ENCODE measurements around the gene CHAMP1. TPM values are rescaled to one million over a fixed set of nuclear protein-coding genes. Genes with fewer than 3 reads are reported as not detected.

The CHAMP1 gene
- total and polyA plus RNA-seq, 2 of the 13 experiments (the other 11 are each of a cell fraction or from before 2014, with no cell fraction given), result 8.4 to 9.7 TPM

DNA sequence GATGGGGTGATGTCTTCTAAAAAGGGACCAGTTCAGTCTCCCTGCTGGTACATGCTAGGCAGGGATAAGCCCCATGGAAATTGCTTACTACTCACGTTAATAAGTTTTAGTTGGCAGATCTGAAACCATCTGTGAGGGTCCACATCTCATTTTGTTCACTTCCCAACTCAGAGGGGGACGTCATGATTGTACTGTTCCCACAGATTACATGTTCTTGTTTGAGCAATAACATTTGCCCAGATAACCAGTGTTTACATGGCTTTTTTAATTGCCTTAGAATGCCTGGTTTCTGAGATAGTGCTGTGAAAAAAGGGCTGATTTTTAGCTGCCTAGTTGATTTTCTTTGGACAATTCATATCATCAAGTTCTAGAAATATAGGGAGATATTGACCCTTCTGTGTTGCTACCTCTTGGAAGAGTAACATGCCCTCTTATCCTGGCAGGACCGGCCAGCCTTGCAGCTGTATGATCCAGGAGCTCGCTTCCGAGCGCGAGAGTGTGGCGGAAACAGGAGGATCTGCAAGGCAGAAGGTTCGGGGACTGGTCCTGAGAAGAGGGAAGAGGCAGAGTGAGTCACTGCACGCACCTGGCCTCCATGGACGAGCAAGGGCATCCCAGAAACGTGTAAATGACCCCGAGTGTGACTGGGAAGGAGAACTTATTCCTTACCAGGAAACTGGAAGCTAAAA lies 9.8 kb upstream of the CHAMP1 start (continued):
- TF ChIP-seq ATF6 (CRISPR knock-in tag; conservative IDR thresholded peaks at IDR 0.05), result no peak

- Histone ChIP-seq H3K27me3 (ENCODE audit: control insufficient read depth in 1 of 2, insufficient read depth in 2 of 2, low read length in 2 of 2) (no peaks in the 10 kb centered on the region; a peak in 1 of 5 replicates), H3K4me3 (replicated peaks in 1 of 3; ENCODE audit: insufficient read depth in 1 of 3, low read depth in 2 of 3, low read length in 3 of 3) (no peak overlapping the region), H2AFZ (ENCODE audit: low read length) (no peak overlapping the region), H3K79me2 (ENCODE audit: insufficient read depth, low read length) (no peaks in the 10 kb centered on the region), H3K9me3 (ENCODE audit: low read length) (no peaks in the 10 kb centered on the region), H3K9ac (ENCODE audit: insufficient read depth, low read depth, low read length) (no peak overlapping the region), H4K20me1 (ENCODE audit: insufficient read depth, low read length) (no peaks in the 10 kb centered on the region), H3K27ac (ENCODE audit: extremely low read length, insufficient read depth, low read length) (no peak overlapping the region), H3K4me2 (ENCODE audit: low read depth, low read length) (no peak overlapping the region), H3K36me3 (replicated peaks in 1 of 2; ENCODE audit: control insufficient read depth in 1 of 2, insufficient read depth in 2 of 2, low read length in 2 of 2) (peaks cover 2 to 15% of the 10 kb centered on the region in 2 experiments; a peak in 2 of 5 replicates), H3K4me1 (ENCODE audit: insufficient read depth, low read length) (peaks cover 18% of the 10 kb centered on the region)
- in situ Hi-C loops (cut with HindIII; ENCODE audit: extremely low pct_ligation_motif_present, low pct_unique_long_range_greater_than_20kb), result no loop called here
- DNase-seq (ENCODE audit: low spot score) (no peak), ATAC-seq (no peak), FAIRE-seq (no peak)
- TF ChIP-seq ESRRA (CRISPR knock-in tag; IDR thresholded peaks at IDR 0.05; ENCODE audit: low read depth) (no peak), ZNF121 (CRISPR knock-in tag; IDR thresholded peaks at IDR 0.05) (peak; percentile 84)
- BruUV-seq (replicated peaks), result no TSS peak
- CTCF ChIA-PET (ENCODE audit: low intra/inter-chr PET ratio, low total read pairs), result no interaction called here
- WGBS (ENCODE audit: low lambda C conversion rate), result 100% methylated on average over 2 of the region's 2 CpGs
- POLR2A ChIA-PET, result no interaction called here
- intact Hi-C loops (cut with micrococcal nuclease; ENCODE audit: unreplicated experiment), result no loop called here
Measured at GRCh38 chr13:114309086-114309485, 5.2 kb upstream of the CHAMP1 start.
